OCI-LY7 (cell line): Measurements from ENCODE around the gene PRKG1. TPM values are rescaled to one million over a fixed set of nuclear protein-coding genes. Genes with fewer than 3 reads are reported as not detected.

Experiments used
- BruUV-seq: library from RNA; stranded (reverse); fragments of 400-500 nt; replicated peaks from 2 replicates; lab custom pipeline; 2021; lab: Mats Ljungman, UMichigan
- CTCF ChIA-PET: fragments of 300-600 bp; sonication (Branson Sonifier 250); formaldehyde crosslinking; loops from one replicate; lab custom pipeline; 2022; ENCODE audit warnings: antibody characterized with exemption; ENCODE audit not compliant: unreplicated experiment; lab: Charles Lee
- POLR2A ChIA-PET: fragments of 300-600 bp; sonication (Branson Sonifier 250); formaldehyde crosslinking; loops from one replicate; lab custom pipeline; 2022; ENCODE audit warnings: antibody characterized with exemption; lab: Charles Lee
- DNase-seq: peaks from one replicate; pipeline ENCODE4 v3.0.0-alpha.2; 2015; ENCODE audit warnings: low spot score
- H2AFZ ChIP-seq: fragments of 200-600 bp; sonication (generic), shearing (Covaris generic); 2 replicates; pipeline ENCODE4 v1.6.1; 2014; ENCODE audit warnings: mild to moderate bottlenecking, antibody characterized with exemption, low read length, moderate library complexity
- H3K27ac ChIP-seq: fragments of 200-600 bp; sonication (generic); 2 replicates; pipeline ENCODE4 v1.5.1; 2014; ENCODE audit warnings: mixed run types, low read depth, mild to moderate bottlenecking, moderate library complexity, low read length, inconsistent platforms; ENCODE audit not compliant: poor library complexity, severe bottlenecking
- H3K36me3 ChIP-seq: fragments of 200-600 bp; sonication (generic); 2 replicates; pipeline ENCODE4 v1.6.1; 2014; ENCODE audit warnings: mild to moderate bottlenecking, antibody characterized with exemption, low read length, moderate library complexity, mixed read lengths; ENCODE audit not compliant: insufficient read depth
- H3K4me1 ChIP-seq: fragments of 200-600 bp; sonication (generic); 2 replicates; pipeline ENCODE4 v1.5.1; 2014; ENCODE audit warnings: mild to moderate bottlenecking, low read length; ENCODE audit not compliant: insufficient read depth, poor library complexity, severe bottlenecking
- H3K4me2 ChIP-seq: fragments of 200-600 bp; sonication (generic); 2 replicates; pipeline ENCODE4 v1.6.1; 2014; ENCODE audit warnings: mild to moderate bottlenecking, low read length
- H3K4me3 ChIP-seq: fragments of 200-600 bp; sonication (generic); 2 replicates; pipeline ENCODE4 v1.5.1; 2014; ENCODE audit warnings: mild to moderate bottlenecking, low read depth, low read length; ENCODE audit not compliant: poor library complexity, severe bottlenecking
- H3K79me2 ChIP-seq: fragments of 200-600 bp; sonication (generic); 2 replicates; pipeline ENCODE4 v1.6.1; 2016; ENCODE audit warnings: low read depth, mild to moderate bottlenecking, low read length, moderate library complexity, mixed read lengths; ENCODE audit not compliant: insufficient read depth
- H3K9me2 ChIP-seq: fragments of 200-600 bp; sonication (generic); 2 replicates; pipeline ENCODE4 v1.6.1; 2016; ENCODE audit warnings: mild to moderate bottlenecking, low read length, mixed read lengths; ENCODE audit not compliant: insufficient read depth
- H3K9me3 ChIP-seq: fragments of 200-600 bp; sonication (generic); 2 replicates; pipeline ENCODE4 v1.6.1; 2014; ENCODE audit warnings: mild to moderate bottlenecking, mixed run types, low read length, mixed read lengths
- H4K20me1 ChIP-seq: fragments of 200-600 bp; sonication (generic); 2 replicates; pipeline ENCODE4 v1.6.1; 2014; ENCODE audit warnings: mild to moderate bottlenecking, antibody characterized with exemption, low read length, moderate library complexity, mixed read lengths; ENCODE audit not compliant: insufficient read depth
- CTCF ChIP-seq: fragments of 200-600 bp; sonication (generic); conservative IDR thresholded peaks from 2 replicates; pipeline ENCODE4 v1.5.1; 2014; ENCODE audit warnings: mild to moderate bottlenecking, antibody characterized with exemption, low read length, moderate library complexity, mixed read lengths
- EZH2phosphoT487 ChIP-seq: fragments of 200-600 bp; sonication (generic); IDR thresholded peaks from 2 replicates; pipeline ENCODE4 v1.6.1; 2018; ENCODE audit warnings: low read depth, borderline replicate concordance, mild to moderate bottlenecking, mixed run types, antibody characterized with exemption, low read length, moderate library complexity, mixed read lengths
- intact Hi-C: fragments of 100-400 bp; cut with micrococcal nuclease; formaldehyde crosslinking; loops from one replicate; pipeline ENCODE4 v1.10.0; 2022; ENCODE audit not compliant: unreplicated experiment
- total RNA-seq, 2 experiments: library from RNA; depleted of rRNA in 1 of 2; stranded (reverse); fragments of >200 nt in 1 of 2; shearing (Covaris generic) in 1 of 2; gene quantifications; 2 replicates each; pipeline ENCODE4 v1.2.3, GENCODE V29; 2014 to 2022

The PRKG1 gene
- total RNA-seq, 2 experiments from 2014 or later: not detected

- POLR2A ChIA-PET: no interaction called here
- H3K36me3 ChIP-seq: no peaks in the 10 kb centered on the region
- no peaks in the 10 kb centered on the region for H4K20me1 ChIP-seq
- H3K79me2 ChIP-seq: no peaks in the 10 kb centered on the region
- H3K4me2 ChIP-seq: no peak overlapping the region
- no peak overlapping the region for H3K27ac ChIP-seq
- CTCF ChIA-PET: interaction anchor here (0.6 kb wide), 1 partner anchor 25 kb away, joined by 7 read pairs; no protein-coding TSS in a partner anchor
- H3K4me1 ChIP-seq: no peaks in the 10 kb centered on the region
- BruUV-seq: no TSS peak
- no peak for DNase-seq
- no peak overlapping the region for H3K4me3 ChIP-seq
- no peaks in the 10 kb centered on the region for H3K9me3 ChIP-seq
- H2AFZ ChIP-seq: no peak overlapping the region
- no peaks in the 10 kb centered on the region for H3K9me2 ChIP-seq
- intact Hi-C loops: no loop called here
- TF ChIP-seq CTCF (no peak), EZH2phosphoT487 (no peak)
Measured at GRCh38 chr10:51113007-51113406, 38.7 kb downstream of the PRKG1 start.

- CTCF ChIA-PET: no interaction called here
- no peak overlapping the region for H2AFZ ChIP-seq
- no peak overlapping the region for H3K4me2 ChIP-seq
- H3K4me1 ChIP-seq: no peaks in the 10 kb centered on the region
- no peaks in the 10 kb centered on the region for H3K9me3 ChIP-seq
- H3K79me2 ChIP-seq: no peaks in the 10 kb centered on the region
- no peaks in the 10 kb centered on the region for H4K20me1 ChIP-seq
- no peak for DNase-seq
- no TSS peak for BruUV-seq
- H3K27ac ChIP-seq: no peak overlapping the region
- intact Hi-C loops: no loop called here
- H3K4me3 ChIP-seq: no peak overlapping the region
- no peaks in the 10 kb centered on the region for H3K36me3 ChIP-seq
- POLR2A ChIA-PET: interaction anchor here (0.6 kb wide), 1 partner anchor 29 kb away, joined by 3 read pairs; no protein-coding TSS in a partner anchor
- no peaks in the 10 kb centered on the region for H3K9me2 ChIP-seq
- TF ChIP-seq EZH2phosphoT487 (no peak), CTCF (no peak)
Measured at GRCh38 chr10:51117053-51117660, 42.9 kb downstream of the PRKG1 start.

- H3K79me2 ChIP-seq: no peaks in the 10 kb centered on the region
- no peak overlapping the region for H2AFZ ChIP-seq
- no peak for DNase-seq
- no peak for TF ChIP-seq EZH2phosphoT487
- TF ChIP-seq CTCF: no peak
- CTCF ChIA-PET: no interaction called here
- H3K27ac ChIP-seq: no peak overlapping the region
- intact Hi-C loops: no loop called here
- H3K9me2 ChIP-seq: no peaks in the 10 kb centered on the region
- H3K4me1 ChIP-seq: no peaks in the 10 kb centered on the region
- POLR2A ChIA-PET: no interaction called here
- no peak overlapping the region for H3K4me3 ChIP-seq
- H4K20me1 ChIP-seq: no peaks in the 10 kb centered on the region
- H3K4me2 ChIP-seq: no peak overlapping the region
- H3K9me3 ChIP-seq: no peaks in the 10 kb centered on the region
- no TSS peak for BruUV-seq
- no peaks in the 10 kb centered on the region for H3K36me3 ChIP-seq
Measured at GRCh38 chr10:51117794-51118193, 43.5 kb downstream of the PRKG1 start.
